SHP77 (cell line): ENCODE results near the gene AGO1.

Experiments used
- DNase-seq, 2 experiments: peaks; one replicate each; lab custom pipeline; 2025; lab: John Stamatoyannopoulos, UW

AGO1 gene

GRCh38 chr1:35882945-35883634 is at the start of gene AGO1:
Gene AGO1 (plus strand): TSS chr1:35883209. CDS start chr1:35883422, 213 bp downstream.
- DNase-seq = peak; percentile 85 to 88

- no peak for DNase-seq
These were observed 49.6 kb upstream of the AGO1 start for GRCh38 chr1:35833395-35833794.

GRCh38 chr1:35834218-35834617 is 48.8 kb upstream of the AGO1 start:
- DNase-seq = no peak

- DNase-seq = no peak
These were observed 47.6 kb upstream of the AGO1 start for GRCh38 chr1:35835398-35835797.

GRCh38 chr1:35836734-35837133 is 46.3 kb upstream of the AGO1 start:
- no peak for DNase-seq

- no peak for DNase-seq
These were observed 44.2 kb upstream of the AGO1 start for GRCh38 chr1:35838693-35839245.

- DNase-seq = no peak
These were observed 38.2 kb upstream of the AGO1 start for GRCh38 chr1:35844826-35845225.

GRCh38 chr1:35845766-35846165 is 37.2 kb upstream of the AGO1 start:
- DNase-seq = no peak

GRCh38 chr1:35847935-35848565 is 35.0 kb upstream of the AGO1 start:
- DNase-seq = no peak

GRCh38 chr1:35850051-35850450 is 33.0 kb upstream of the AGO1 start:
- no peak for DNase-seq

GRCh38 chr1:35850716-35851115 is 32.3 kb upstream of the AGO1 start:
- no peak for DNase-seq

GRCh38 chr1:35851132-35851869 is 31.7 kb upstream of the AGO1 start:
- DNase-seq = no peak

- DNase-seq = no peak
These were observed 30.8 kb upstream of the AGO1 start for GRCh38 chr1:35852241-35852640.

- DNase-seq = peak in 1 of 2 experiments; percentile 14
These were observed 27.9 kb upstream of the AGO1 start for GRCh38 chr1:35854989-35855700.

GRCh38 chr1:35856964-35857363 is 26.0 kb upstream of the AGO1 start:
- no peak for DNase-seq

GRCh38 chr1:35857830-35858229 is 25.2 kb upstream of the AGO1 start:
- DNase-seq = no peak

- DNase-seq = no peak
These were observed 22.3 kb upstream of the AGO1 start for GRCh38 chr1:35860696-35861095.

GRCh38 chr1:35863136-35863535 is 19.9 kb upstream of the AGO1 start:
- DNase-seq = no peak

GRCh38 chr1:35863881-35864625 is 19.0 kb upstream of the AGO1 start:
- DNase-seq = no peak

- no peak for DNase-seq
These were observed 18.2 kb upstream of the AGO1 start for GRCh38 chr1:35864813-35865212.

GRCh38 chr1:35866991-35867390 is 16.0 kb upstream of the AGO1 start:
- no peak for DNase-seq
